Esophagus mucosa (tissue), 1 donor: ENCODE measurements around the gene SEC61A1. TPM values are rescaled to one million over a fixed set of nuclear protein-coding genes. Genes with fewer than 3 reads are reported as not detected.
A peak's percentile ranks its signal among the peaks of the same experiment; 100 is the strongest.

Experiments
- ATAC-seq: fragments of 200-7000 bp; cut with Tn5 transposase; one replicate; pipeline ENCODE4 v1.9.1; 2020
- total RNA-seq: library from RNA; stranded (reverse); gene quantifications from one replicate; pipeline ENCODE4 v1.2.4, GENCODE V29; 2023
- donor health status: DM: yes; HTN: yes; CAD: no.

The SEC61A1 gene
- total RNA-seq, 1 donor from 2014 or later, result 117 TPM

- ATAC-seq, result no peak
These were observed 26.1 kb downstream of the SEC61A1 start for GRCh38 chr3:128078322-128078721.

- ATAC-seq, result no peak
These were observed 26.6 kb downstream of the SEC61A1 start for GRCh38 chr3:128078875-128079274.

DNA sequence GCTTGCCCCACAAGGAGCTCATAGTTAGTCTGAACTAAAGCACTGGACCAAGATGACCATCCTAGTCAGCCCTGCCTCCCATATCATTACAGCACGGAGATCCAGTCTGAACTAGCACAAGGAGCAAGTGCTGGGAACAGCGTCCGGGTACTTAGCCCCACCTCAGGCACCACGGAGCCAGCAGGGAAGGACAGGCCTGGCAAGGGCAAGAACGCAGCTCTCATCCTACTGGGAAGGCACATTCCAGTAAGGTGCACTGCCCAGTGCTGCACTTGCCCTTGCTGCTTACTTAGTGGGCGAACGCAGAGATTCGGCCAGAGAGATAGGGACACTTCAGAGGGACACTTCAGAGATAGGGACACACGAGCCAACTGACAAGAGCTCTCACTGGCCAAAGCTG lies 27.6 kb downstream of the SEC61A1 start:
- no peak for ATAC-seq

- no peak for ATAC-seq
These were observed 28.3 kb downstream of the SEC61A1 start for GRCh38 chr3:128080323-128081080.

GRCh38 chr3:128081226-128081625 lies 29.0 kb downstream of the SEC61A1 start:
- no peak for ATAC-seq

GRCh38 chr3:128081846-128082245 lies 29.6 kb downstream of the SEC61A1 start:
- ATAC-seq, result peak; percentile 64

- no peak for ATAC-seq
These were observed 30.3 kb downstream of the SEC61A1 start for GRCh38 chr3:128082546-128082945.

DNA sequence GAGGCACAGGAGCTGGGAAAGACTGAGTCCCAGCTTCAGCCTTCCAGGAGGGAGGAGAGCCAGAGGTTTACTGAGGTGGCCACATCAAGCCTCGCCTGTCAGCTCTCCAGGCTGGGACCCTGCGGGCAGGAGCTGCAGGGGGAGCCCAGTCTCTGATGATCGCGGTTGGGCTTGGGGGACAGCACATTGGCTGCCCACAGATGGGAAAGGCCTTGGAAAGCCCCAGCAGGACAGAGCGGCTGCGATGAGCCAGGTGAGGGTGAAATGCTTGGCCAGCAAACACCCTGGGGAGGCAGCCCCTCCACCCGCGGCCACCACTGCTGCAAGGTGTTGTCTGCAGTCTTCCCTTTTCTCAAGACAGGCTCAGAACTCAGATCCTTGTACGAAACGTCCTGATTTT lies 31.2 kb downstream of the SEC61A1 start:
- no peak for ATAC-seq

- no peak for ATAC-seq
These were observed 31.9 kb downstream of the SEC61A1 start for GRCh38 chr3:128083980-128084674.

- ATAC-seq, result no peak
These were observed 32.4 kb downstream of the SEC61A1 start for GRCh38 chr3:128084675-128085021.

DNA sequence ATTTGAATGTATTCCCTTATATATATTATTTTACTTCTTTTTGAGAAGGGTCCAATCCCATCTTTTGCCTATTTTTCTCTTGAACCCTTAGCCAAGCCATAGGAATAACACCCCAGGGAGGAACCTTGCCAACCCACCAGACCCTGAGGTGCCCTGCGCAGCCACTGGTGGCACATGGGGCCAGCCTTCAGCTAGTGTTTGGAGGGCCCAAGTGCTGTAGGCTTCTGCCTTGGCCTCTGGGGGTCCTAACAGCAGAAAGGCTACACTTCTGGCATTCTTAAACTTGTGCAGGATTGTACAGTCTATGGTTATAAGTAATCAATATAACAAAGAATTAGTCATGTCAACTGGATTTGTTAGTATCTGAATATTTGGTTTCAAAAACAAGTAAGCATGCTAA lies 36.9 kb downstream of the SEC61A1 start:
- ATAC-seq, result no peak

- ATAC-seq, result no peak
These were observed 39.3 kb downstream of the SEC61A1 start for GRCh38 chr3:128091586-128091985.

DNA sequence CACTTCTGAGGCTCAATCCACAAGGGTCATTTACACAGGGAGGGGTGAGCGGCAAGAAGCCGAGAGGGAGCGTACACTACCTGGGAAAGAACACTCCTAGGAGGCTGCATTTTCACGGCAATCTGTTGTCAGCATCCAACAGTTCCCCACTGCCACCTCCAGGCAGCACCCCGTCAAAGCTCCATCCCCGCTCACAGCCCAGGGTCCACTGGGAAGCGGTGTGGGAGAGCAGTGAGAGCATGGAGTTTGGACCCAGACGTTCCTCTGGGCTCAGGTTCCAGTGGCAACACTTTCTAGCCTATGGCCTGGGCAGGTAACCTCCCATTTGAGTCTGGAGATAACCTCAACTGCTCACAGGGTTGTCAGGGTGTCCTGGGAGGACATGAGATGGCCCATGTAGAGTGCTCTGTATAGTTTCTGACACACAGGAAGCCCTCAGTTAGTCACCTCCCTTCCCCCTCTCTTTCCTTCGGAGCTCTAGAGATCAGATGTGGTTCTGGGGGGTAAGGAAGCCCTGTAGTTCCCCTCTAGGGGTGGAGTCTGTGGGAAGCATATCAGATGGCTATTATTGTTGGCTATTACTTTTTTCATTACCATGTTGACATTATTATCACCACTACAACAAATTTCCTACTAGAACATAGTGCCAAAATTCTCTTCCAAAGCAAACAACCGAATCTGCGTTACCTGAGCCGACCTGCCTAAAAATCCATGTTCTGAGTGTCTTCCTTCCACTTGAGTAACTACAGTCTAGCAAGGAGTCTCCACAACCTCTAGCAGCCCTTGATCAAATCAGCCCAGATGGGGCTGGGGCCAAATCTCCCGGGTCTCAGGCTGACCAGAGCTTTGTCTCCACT lies 42.3 kb downstream of the SEC61A1 start:
- ATAC-seq, result no peak

- peak; percentile 100 for ATAC-seq
These were observed 43.0 kb downstream of the SEC61A1 start for GRCh38 chr3:128095222-128095703.

- no peak for ATAC-seq
These were observed 46.0 kb downstream of the SEC61A1 start for GRCh38 chr3:128098234-128098633.

- no peak for ATAC-seq
These were observed 47.9 kb downstream of the SEC61A1 start for GRCh38 chr3:128100161-128100560.

DNA sequence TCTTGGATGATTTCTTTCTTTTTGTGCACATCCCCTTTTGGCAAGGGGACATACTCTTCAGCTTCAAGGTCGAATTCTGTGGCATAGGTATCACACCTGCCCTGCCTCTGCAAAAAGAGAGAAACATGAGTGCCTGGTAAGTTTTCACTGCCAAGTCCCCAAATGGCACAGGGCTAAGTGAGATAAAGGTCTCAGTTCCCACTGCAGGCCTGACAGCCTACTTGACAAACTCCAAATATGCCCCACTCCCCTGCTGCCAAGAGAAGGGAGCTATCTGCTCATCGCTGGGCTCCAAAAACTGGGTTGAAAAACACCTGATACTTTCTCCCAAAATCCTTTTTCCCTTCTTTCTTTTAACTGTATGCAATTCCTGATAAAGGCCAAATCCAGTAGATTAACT lies 48.4 kb downstream of the SEC61A1 start:
- no peak for ATAC-seq

DNA sequence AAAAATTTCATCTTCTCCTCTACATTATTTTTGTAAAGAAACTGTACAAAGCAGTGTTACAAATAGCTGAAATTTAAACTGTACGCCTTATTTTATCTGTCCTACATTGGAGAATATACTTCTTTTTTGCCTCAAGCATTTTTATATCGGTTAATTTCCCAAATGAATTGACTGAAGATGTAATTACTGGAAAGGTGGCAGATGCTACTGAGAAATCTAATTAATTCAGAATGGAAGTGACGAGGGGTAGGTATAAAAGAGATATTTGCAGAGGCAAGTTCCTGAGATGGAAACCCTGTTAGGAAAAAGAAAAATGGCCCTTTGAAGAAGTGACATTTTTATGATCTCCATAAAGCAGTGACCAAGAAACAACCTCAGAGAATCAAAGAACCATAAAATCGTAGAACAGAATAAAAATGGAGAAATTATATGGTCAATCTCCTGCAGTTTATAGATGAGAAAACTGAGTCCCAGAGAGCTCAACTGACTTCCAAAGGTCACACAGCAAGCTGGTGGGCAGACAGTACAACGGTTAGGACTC lies 51.0 kb downstream of the SEC61A1 start:
- no peak for ATAC-seq

GRCh38 chr3:128107834-128108233 lies 55.6 kb downstream of the SEC61A1 start:
- no peak for ATAC-seq

- ATAC-seq, result no peak
These were observed 58.9 kb downstream of the SEC61A1 start for GRCh38 chr3:128111147-128111546.

- ATAC-seq, result peak; percentile 43
These were observed 60.2 kb downstream of the SEC61A1 start for GRCh38 chr3:128112357-128112968.
